Natural killer cell (primary cell): ENCODE measurements around the gene UPP1. TPM values are rescaled to one million over a fixed set of nuclear protein-coding genes. Genes with fewer than 3 reads are reported as not detected.
A peak's percentile ranks its signal among the peaks of the same experiment; 100 is the strongest.

Source experiments
- ATAC-seq, 3 donors: fragments of 150-1000 bp in 2 of 3; fragments of 200-7000 bp in 1 of 3; cut with Tn5 transposase; 1 replicate in 1 of 3; 2 replicates in 2 of 3; pipeline ENCODE4 v1.10.0; 2021; ENCODE audit warnings: mild to moderate bottlenecking in 2 of 3, moderate library complexity in 2 of 3
- DNase-seq, 2 donors: peaks; one replicate each; pipeline versions ENCODE4 v3.0.0 to v3.0.0-alpha.2; 2013 to 2021; ENCODE audit warnings: mixed read lengths in 1 of 2
- H3K27ac ChIP-seq: one replicate; pipeline ENCODE4 v1.5.1; 2013; ENCODE audit warnings: mild to moderate bottlenecking, low read length
- H3K27me3 ChIP-seq: one replicate; pipeline ENCODE4 v1.6.1; 2013; ENCODE audit warnings: low read length; ENCODE audit not compliant: control insufficient read depth, insufficient read depth
- H3K36me3 ChIP-seq: one replicate; pipeline ENCODE4 v1.6.1; 2013; ENCODE audit warnings: low read length; ENCODE audit not compliant: control insufficient read depth, insufficient read depth
- H3K4me1 ChIP-seq: one replicate; pipeline ENCODE4 v1.6.1; 2013; ENCODE audit warnings: low read length; ENCODE audit not compliant: control insufficient read depth, insufficient read depth
- H3K4me3 ChIP-seq: one replicate; pipeline ENCODE4 v1.5.1; 2013; ENCODE audit warnings: low read length
- H3K9me3 ChIP-seq: one replicate; pipeline ENCODE4 v1.6.1; 2013; ENCODE audit warnings: low read length; ENCODE audit not compliant: control insufficient read depth, insufficient read depth
- H3K27ac Mint-ChIP-seq, 2 donors: one replicate each; pipeline ENCODE4 v1.8.0; 2022; ENCODE audit warnings: mild to moderate bottlenecking in 2 of 2, mixed read lengths in 2 of 2, moderate library complexity in 1 of 2
- H3K27me3 Mint-ChIP-seq, 2 donors: one replicate each; pipeline ENCODE4 v1.8.0; 2022; ENCODE audit warnings: low read depth in 2 of 2, mixed read lengths in 2 of 2
- H3K36me3 Mint-ChIP-seq: one replicate; pipeline ENCODE4 v1.8.0; 2022; ENCODE audit warnings: mixed read lengths
- H3K4me1 Mint-ChIP-seq, 2 donors: one replicate each; pipeline ENCODE4 v1.8.0; 2022; ENCODE audit warnings: mixed read lengths in 2 of 2
- H3K4me3 Mint-ChIP-seq: one replicate; pipeline ENCODE4 v1.8.0; 2022; ENCODE audit warnings: mild to moderate bottlenecking, moderate library complexity, mixed read lengths
- H3K9me3 Mint-ChIP-seq, 2 donors: one replicate each; pipeline ENCODE4 v1.8.0; 2022; ENCODE audit warnings: mixed read lengths in 2 of 2
- WGBS: methylation state at CpG from one replicate; pipeline ENCODE4 v1.1.7; 2013; ENCODE audit warnings: missing lambda C conversion rate; ENCODE audit not compliant: insufficient coverage; 5-methylcytosine and 5-hydroxymethylcytosine counted together
- intact Hi-C: fragments of 100-400 bp; cut with micrococcal nuclease; formaldehyde crosslinking; loops from one replicate; pipeline ENCODE4 v1.14.2; 2022
- total RNA-seq, 4 donors: library from RNA; stranded (reverse); fragments of 120-200 nt in 1 of 4; gene quantifications; one replicate each; pipeline versions ENCODE4 v1.2.3 to v1.2.4, GENCODE V29; 2013 to 2022
- TF ChIP-seq, protein P1 (sequence below): fragments of 200-600 bp; IDR thresholded peaks from one replicate; pipeline ENCODE4 v1.8.0; 2022; ENCODE audit warnings: antibody characterized with exemption

UPP1 gene
- total RNA-seq, 3 donors from 2014 or later (not counting 1 experiment from before 2014, with no cell fraction given) = 98.5 to 121 (median 113) TPM

DNA sequence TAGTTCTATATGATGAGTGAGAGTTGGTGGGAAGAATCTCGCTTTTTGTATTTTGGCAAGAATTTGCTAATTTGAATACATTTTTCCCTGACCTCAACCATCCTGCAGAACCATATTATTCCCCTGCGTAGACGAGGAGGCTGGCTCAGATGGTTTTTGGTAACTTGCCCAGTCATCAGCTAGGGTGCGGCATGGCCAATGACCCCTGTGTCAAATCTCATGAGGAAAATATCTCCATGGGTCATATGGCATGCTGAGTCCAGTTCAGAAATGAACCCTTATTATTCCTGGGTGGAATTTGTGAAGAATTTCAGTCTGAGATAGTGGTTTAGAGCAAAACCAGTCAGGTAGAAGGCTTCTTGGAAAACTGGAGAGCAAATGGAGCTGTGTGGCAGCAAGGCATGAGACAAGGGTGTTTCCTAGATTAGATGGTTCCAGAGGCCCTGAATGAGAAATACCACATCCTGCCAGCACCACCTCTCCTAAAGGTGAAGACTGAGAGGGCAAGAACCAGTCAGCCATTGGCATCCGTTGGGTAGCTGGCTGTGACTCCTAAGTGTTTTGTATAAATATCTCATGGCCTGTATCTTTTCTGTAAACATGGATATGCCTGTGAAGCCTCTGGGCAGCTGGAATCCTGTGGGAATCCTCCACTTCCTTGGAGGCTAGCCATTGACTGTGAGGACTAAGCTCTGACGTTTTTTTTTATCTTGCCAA is 5.8 kb upstream of the UPP1 start:
- intact Hi-C loops = no loop called here
- TF ChIP-seq, protein P1, sequence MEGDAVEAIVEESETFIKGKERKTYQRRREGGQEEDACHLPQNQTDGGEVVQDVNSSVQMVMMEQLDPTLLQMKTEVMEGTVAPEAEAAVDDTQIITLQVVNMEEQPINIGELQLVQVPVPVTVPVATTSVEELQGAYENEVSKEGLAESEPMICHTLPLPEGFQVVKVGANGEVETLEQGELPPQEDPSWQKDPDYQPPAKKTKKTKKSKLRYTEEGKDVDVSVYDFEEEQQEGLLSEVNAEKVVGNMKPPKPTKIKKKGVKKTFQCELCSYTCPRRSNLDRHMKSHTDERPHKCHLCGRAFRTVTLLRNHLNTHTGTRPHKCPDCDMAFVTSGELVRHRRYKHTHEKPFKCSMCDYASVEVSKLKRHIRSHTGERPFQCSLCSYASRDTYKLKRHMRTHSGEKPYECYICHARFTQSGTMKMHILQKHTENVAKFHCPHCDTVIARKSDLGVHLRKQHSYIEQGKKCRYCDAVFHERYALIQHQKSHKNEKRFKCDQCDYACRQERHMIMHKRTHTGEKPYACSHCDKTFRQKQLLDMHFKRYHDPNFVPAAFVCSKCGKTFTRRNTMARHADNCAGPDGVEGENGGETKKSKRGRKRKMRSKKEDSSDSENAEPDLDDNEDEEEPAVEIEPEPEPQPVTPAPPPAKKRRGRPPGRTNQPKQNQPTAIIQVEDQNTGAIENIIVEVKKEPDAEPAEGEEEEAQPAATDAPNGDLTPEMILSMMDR = no peak
- Histone ChIP-seq H3K9me3 (no peaks in the 10 kb centered on the region), H3K36me3 (no peaks in the 10 kb centered on the region), H3K27ac (no peak overlapping the region), H3K4me1 (peaks cover 51% of the 10 kb centered on the region), H3K4me3 (no peak overlapping the region), H3K27me3 (no peaks in the 10 kb centered on the region)
- peak in 1 of 2 donors; percentile 53 for DNase-seq
- H3K36me3 Mint-ChIP-seq = no peaks in the 10 kb centered on the region
- H3K27me3 Mint-ChIP-seq = no peaks in the 10 kb centered on the region
- peak overlapping the region; percentile 96 to 98 for H3K27ac Mint-ChIP-seq
- H3K4me1 Mint-ChIP-seq = peaks cover 45 to 49% of the 10 kb centered on the region in 2 donors
- ATAC-seq = no peak
- no peaks in the 10 kb centered on the region for H3K9me3 Mint-ChIP-seq
- 87% methylated on average over 6 of the region's 6 CpGs for WGBS
- peak overlapping the region; percentile 47 for H3K4me3 Mint-ChIP-seq

DNA sequence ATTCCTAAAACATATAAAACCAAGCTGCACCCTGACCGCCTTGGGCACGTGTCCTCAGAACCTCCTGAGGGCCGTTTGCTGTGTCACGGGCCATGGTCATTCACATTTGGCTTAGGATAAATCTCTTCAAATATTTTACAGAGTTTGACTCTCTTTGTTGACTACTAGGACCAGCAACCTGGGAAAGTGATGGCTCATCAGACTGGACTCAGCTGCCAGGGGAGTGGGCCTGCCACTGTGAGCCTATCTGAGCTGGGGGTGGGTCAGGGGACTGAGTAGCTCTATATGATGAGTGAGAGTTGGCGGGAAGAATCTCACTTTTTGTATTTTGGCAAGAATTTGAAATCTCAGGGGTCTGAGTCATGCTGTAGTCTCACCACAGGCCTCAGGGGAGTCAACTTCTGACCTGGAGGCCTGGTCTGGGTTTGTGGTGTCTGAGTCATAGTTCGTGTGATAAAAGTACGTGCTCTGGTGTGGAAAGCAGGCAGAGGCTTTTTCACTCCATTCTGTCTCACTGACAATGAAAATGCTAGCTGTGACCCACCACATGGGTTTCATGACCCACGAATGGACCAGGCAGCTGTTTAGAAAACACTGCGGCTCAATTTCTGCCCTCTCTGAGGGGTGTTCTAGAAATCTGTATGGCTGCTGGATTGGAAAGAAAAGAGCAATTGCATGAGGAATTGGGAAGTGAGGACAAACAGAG is 4.2 kb upstream of the UPP1 start:
- H3K4me3 ChIP-seq = no peak overlapping the region
- Mint-ChIP-seq H3K9me3 (no peaks in the 10 kb centered on the region), H3K4me1 (peaks cover 47 to 63% of the 10 kb centered on the region in 2 donors), H3K4me3 (peak overlapping the region; percentile 83), H3K36me3 (no peaks in the 10 kb centered on the region), H3K27ac (peak overlapping the region; percentile 96 to 98), H3K27me3 (no peaks in the 10 kb centered on the region)
- peak; percentile 33 to 60 (median 56) for ATAC-seq
- H3K36me3 ChIP-seq = no peaks in the 10 kb centered on the region
- peaks cover 59% of the 10 kb centered on the region for H3K4me1 ChIP-seq
- DNase-seq = peak; percentile 78 to 80
- no peaks in the 10 kb centered on the region for H3K9me3 ChIP-seq
- TF ChIP-seq, protein P1 = no peak
- intact Hi-C loops = loop anchor here (2.0 to 5.0 kb wide), 4 partner anchors 38 to 108 kb away; partner anchors contain the start of genes C7orf57 and HUS1
- H3K27me3 ChIP-seq = no peaks in the 10 kb centered on the region
- H3K27ac ChIP-seq = peak overlapping the region; percentile 95
- 39% methylated on average over 9 of the region's 9 CpGs for WGBS

DNA sequence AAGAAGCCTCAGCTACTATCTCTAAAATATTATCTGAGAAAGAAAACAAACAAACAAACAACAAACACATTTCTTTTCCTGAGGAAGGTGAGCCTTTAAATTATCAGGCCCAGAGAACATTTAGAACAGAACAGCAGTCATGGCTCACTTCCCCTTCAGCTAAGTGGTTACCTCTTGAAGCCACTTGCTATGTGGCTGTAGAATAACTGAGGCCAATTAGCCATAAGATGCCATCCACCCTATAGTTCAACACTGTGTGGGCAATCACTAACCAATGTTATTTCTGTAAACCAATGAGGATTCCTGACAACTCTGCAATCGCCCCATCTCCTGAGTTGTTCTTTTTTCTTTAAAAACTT is 3.7 kb upstream of the UPP1 start:
- peaks cover 3% of the 10 kb centered on the region for H3K36me3 ChIP-seq
- ATAC-seq (no peak), DNase-seq (no peak)
- WGBS = 33% methylated on average over 1 of the region's 1 CpG
- TF ChIP-seq, protein P1 = no peak
- peaks cover 64% of the 10 kb centered on the region for H3K4me1 ChIP-seq
- intact Hi-C loops = loop anchor here (2.0 to 5.0 kb wide), 4 partner anchors 39 to 108 kb away; partner anchors contain the start of genes C7orf57 and HUS1
- peak overlapping the region; percentile 95 for H3K27ac ChIP-seq
- no peaks in the 10 kb centered on the region for H3K9me3 ChIP-seq
- H3K9me3 Mint-ChIP-seq = no peaks in the 10 kb centered on the region
- no peaks in the 10 kb centered on the region for H3K27me3 Mint-ChIP-seq
- peaks cover 2% of the 10 kb centered on the region for H3K36me3 Mint-ChIP-seq
- no peak overlapping the region for H3K4me3 ChIP-seq
- no peaks in the 10 kb centered on the region for H3K27me3 ChIP-seq
- H3K4me1 Mint-ChIP-seq = peaks cover 52 to 68% of the 10 kb centered on the region in 2 donors
- peak overlapping the region; percentile 96 to 98 for H3K27ac Mint-ChIP-seq
- peak overlapping the region; percentile 83 for H3K4me3 Mint-ChIP-seq
